Measurements from ENCODE around the gene SLC22A17.
"Not testable (repeated sequence)": the region's sequence is repeated elsewhere in the genome, so short reads cannot be mapped to it uniquely, and the experiment has no call there.

Gene SLC22A17

GRCh38 chr14:23352506-23353432 lies at the start of gene SLC22A17:
SLC22A17 (minus strand) TSS chr14:23352887.
- peak; percentile 13 for DNase-seq

GRCh38 chr14:23401291-23401690 lies 48.6 kb upstream of the SLC22A17 start:
- no peak for DNase-seq

- not testable (repeated sequence) for DNase-seq
These were observed 47.9 kb upstream of the SLC22A17 start for GRCh38 chr14:23400496-23401149.

- DNase-seq, result no peak
These were observed 46.9 kb upstream of the SLC22A17 start for GRCh38 chr14:23399591-23399990.

- DNase-seq, result no peak
These were observed 46.4 kb upstream of the SLC22A17 start for GRCh38 chr14:23399136-23399535.

- DNase-seq, result no peak
These were observed 45.7 kb upstream of the SLC22A17 start for GRCh38 chr14:23398348-23398747.

GRCh38 chr14:23396781-23397407 lies 44.2 kb upstream of the SLC22A17 start:
- no peak for DNase-seq

- DNase-seq, result no peak
These were observed 43.4 kb upstream of the SLC22A17 start for GRCh38 chr14:23396126-23396525.

- no peak for DNase-seq
These were observed 39.9 kb upstream of the SLC22A17 start for GRCh38 chr14:23392613-23393012.

GRCh38 chr14:23389871-23390270 lies 37.2 kb upstream of the SLC22A17 start:
- DNase-seq, result not testable (repeated sequence)

- DNase-seq, result no peak
These were observed 36.7 kb upstream of the SLC22A17 start for GRCh38 chr14:23389396-23389795.

GRCh38 chr14:23388996-23389395 lies 36.3 kb upstream of the SLC22A17 start:
- no peak for DNase-seq

GRCh38 chr14:23387916-23388882 lies 35.5 kb upstream of the SLC22A17 start:
- no peak for DNase-seq

- DNase-seq, result no peak
These were observed 34.3 kb upstream of the SLC22A17 start for GRCh38 chr14:23386999-23387398.

GRCh38 chr14:23386266-23386657 lies 33.6 kb upstream of the SLC22A17 start:
- DNase-seq, result not testable (repeated sequence)

GRCh38 chr14:23385642-23386265 lies 33.1 kb upstream of the SLC22A17 start:
- DNase-seq, result no peak

- DNase-seq, result no peak
These were observed 32.6 kb upstream of the SLC22A17 start for GRCh38 chr14:23385244-23385641.

GRCh38 chr14:23384364-23385080 lies 31.8 kb upstream of the SLC22A17 start:
- no peak for DNase-seq

GRCh38 chr14:23382731-23383440 lies 30.2 kb upstream of the SLC22A17 start:
- no peak for DNase-seq

- DNase-seq, result no peak
These were observed 29.6 kb upstream of the SLC22A17 start for GRCh38 chr14:23382276-23382675.

- no peak for DNase-seq
These were observed 29.2 kb upstream of the SLC22A17 start for GRCh38 chr14:23381871-23382270.

Data from hematopoietic multipotent progenitor cell treated with erythropoietin and hydrocortisone succinate and interleukin-3 and kit ligand, for 8 days (in vitro differentiated cells).